Adrenal gland (tissue), 5 donors: ENCODE data around the gene TRIM46.

Source experiments
- CTCF ChIP-seq, 6 experiments: fragments of 450-650 bp in 4 of 6; fragments of 200-600 bp in 2 of 6; sonication (generic) in 1 of 6; IDR thresholded peaks; 1 replicate in 5 of 6; 2 replicates in 1 of 6; pipeline versions ENCODE4 v1.5.1 to v1.8.0; 2016 to 2021; ENCODE audit warnings: antibody characterized with exemption in 6 of 6, mild to moderate bottlenecking in 2 of 6, moderate library complexity in 1 of 6
- POLR2A ChIP-seq, 2 donors: fragments of 450-650 bp; IDR thresholded peaks; one replicate each; pipeline ENCODE4 v1.6.1; 2017; ENCODE audit warnings: antibody characterized with exemption in 2 of 2, mild to moderate bottlenecking in 2 of 2, moderate library complexity in 1 of 2
- donor health status: DM: no; HTN: no; CAD: no.

- TF ChIP-seq CTCF (IDR thresholded peaks at IDR 0.05) (no peak), POLR2A (IDR thresholded peaks at IDR 0.05) (no peak)
These were observed 13.8 kb downstream of the TRIM46 start for GRCh38 chr1:155187456-155187891.
